ENCODE data around the gene ZBTB20.
A peak's percentile ranks its signal among the peaks of the same experiment; 100 is the strongest.

The ZBTB20 gene

DNA sequence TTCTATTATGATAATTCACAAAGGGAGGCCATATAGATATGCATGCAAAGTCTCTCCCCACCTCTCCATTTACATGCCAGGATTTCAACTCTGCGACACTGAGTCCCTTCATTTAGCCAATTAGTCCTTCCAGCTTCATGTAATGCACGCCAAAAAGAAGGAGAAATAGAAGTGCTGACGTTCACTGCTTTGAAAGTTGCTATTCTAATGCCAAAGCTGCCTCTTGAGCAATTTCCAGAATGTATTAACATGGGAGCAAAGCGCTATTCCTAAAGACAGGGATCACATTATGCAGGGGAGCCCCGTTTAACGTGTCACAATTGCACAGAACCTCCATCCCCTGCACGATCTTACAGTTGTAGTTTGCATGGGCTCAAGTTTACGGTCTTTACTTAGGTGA lies 722.8 kb downstream of the ZBTB20 start:
- POLR2A ChIA-PET (ENCODE audit: low non-redundant PET) = no interaction called here
- TF ChIP-seq, protein P1, sequence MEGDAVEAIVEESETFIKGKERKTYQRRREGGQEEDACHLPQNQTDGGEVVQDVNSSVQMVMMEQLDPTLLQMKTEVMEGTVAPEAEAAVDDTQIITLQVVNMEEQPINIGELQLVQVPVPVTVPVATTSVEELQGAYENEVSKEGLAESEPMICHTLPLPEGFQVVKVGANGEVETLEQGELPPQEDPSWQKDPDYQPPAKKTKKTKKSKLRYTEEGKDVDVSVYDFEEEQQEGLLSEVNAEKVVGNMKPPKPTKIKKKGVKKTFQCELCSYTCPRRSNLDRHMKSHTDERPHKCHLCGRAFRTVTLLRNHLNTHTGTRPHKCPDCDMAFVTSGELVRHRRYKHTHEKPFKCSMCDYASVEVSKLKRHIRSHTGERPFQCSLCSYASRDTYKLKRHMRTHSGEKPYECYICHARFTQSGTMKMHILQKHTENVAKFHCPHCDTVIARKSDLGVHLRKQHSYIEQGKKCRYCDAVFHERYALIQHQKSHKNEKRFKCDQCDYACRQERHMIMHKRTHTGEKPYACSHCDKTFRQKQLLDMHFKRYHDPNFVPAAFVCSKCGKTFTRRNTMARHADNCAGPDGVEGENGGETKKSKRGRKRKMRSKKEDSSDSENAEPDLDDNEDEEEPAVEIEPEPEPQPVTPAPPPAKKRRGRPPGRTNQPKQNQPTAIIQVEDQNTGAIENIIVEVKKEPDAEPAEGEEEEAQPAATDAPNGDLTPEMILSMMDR (conservative IDR thresholded peaks at IDR 0.05; ENCODE audit: low read depth) = no peak
- CTCF ChIA-PET = no interaction called here
- no peak for DNase-seq (ENCODE audit: low spot score)
- no peak overlapping the region for H3K27ac ChIP-seq

DNA sequence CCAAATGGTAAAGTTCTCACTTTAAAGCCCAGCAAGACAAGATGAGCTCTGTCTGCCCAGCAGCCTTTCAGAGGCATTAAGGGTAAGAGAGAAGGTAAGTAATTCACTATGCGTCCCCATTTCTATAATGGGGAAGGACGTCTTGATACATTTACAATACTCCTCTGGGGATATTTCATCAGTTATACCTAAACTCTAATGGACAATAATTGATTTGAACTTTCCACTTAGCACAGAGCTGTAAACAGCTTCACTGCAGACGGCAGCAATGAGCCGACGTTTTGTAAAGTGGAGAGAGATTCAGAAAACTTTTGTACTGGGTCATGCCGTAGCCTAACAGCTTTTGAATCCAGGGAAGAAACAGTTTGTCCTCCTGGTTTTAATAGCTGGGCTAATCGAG lies 725.9 kb downstream of the ZBTB20 start:
- DNase-seq (ENCODE audit: low spot score) = no peak
- ChIA-PET CTCF (interaction anchor here (0.6 kb wide), 1 partner anchor 200 kb away, joined by 3 read pairs; no protein-coding TSS in a partner anchor), POLR2A (ENCODE audit: low non-redundant PET) (no interaction called here)
- TF ChIP-seq, protein P1 (conservative IDR thresholded peaks at IDR 0.05; ENCODE audit: low read depth) = no peak
- H3K27ac ChIP-seq = no peak overlapping the region

DNA sequence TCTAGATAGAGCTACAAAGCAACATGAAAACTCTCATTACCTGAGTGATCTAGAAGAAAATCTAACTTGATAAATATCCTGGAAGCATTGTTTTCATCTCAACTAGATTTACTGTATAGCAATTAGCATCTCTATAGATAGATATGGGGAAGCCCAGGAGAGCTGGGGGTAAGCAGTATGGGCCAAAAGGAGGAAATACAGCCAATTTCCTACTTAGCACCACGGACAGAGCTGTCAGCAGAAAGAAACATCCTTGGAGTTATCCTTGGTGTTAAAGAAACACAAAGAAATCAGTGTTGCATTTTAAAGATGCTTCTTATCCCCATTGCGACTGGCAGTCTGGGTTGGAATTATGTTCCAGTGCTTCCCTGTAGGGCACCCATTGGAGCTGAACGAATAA lies 727.0 kb downstream of the ZBTB20 start:
- ChIA-PET CTCF (interaction anchor here (0.6 kb wide), 1 partner anchor 150 kb away, joined by 3 read pairs; no protein-coding TSS in a partner anchor), POLR2A (ENCODE audit: low non-redundant PET) (no interaction called here)
- H3K27ac ChIP-seq = no peak overlapping the region
- no peak for DNase-seq (ENCODE audit: low spot score)
- TF ChIP-seq, protein P1 (conservative IDR thresholded peaks at IDR 0.05; ENCODE audit: low read depth) = no peak

DNA sequence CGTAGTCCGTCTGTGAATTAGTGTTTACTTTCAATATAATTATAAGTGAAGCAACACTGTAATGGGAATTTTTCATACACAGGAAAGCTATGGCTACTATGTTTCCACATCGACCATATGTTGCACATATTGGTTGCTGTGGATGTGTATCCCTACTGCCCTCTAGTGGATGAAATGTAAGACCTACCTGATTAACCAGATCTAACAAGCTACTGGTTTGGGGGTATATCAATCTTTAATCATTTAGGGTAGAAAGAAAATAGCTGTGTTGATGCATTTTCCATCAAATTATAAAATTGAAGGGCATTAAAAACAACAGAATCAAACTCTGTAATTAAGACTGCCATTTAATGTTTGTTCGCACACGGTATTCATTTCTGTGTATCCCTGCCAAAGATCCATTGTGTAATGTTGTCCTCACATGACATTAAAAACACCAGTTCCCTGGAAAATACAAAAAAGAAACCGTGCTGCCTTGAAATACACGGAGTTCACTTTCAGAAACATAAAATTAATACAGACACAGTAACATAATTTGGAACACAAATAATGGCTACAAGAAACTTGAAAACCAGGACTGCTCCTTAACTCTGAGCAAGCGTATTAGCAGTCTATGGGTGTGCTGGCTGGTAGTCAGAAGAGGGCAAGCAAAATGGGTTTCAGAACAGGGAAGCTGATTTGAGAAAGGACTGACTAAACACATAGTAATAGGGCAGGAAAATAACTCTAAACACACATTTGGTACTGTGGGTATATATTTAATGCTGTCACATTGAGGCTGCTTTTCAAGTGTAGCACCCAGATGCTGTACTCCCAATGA lies 728.2 kb downstream of the ZBTB20 start:
- H3K27ac ChIP-seq = no peak overlapping the region
- CTCF ChIA-PET = interaction anchor here (0.5 to 1.6 kb wide), 19 partner anchors 9 to 1566 kb away, joined by 3 to 12 read pairs (median 4); no protein-coding TSS in a partner anchor

DNA sequence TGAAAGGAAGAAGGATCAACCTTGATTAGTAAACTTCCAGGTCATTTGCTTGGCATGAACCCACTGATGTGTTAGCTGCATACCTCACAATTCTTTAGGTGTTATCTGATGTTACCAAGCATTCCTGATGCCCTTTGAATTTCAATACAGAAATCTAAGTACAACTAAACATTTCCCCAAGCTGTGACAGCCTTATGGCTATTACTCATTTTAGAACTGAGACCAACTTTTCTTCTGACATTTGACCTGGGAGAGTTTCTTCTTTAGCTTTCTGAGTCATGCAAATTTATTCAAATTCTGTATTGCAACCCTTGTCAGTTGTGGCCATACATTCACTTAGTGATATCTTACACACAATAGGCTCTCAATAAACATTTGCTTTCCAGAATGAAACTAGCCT lies 729.0 kb downstream of the ZBTB20 start:
- H3K27ac ChIP-seq = no peak overlapping the region
- POLR2A ChIA-PET (ENCODE audit: low non-redundant PET) = interaction anchor here (0.7 kb wide), 1 partner anchor 82 kb away, joined by 7 read pairs; no protein-coding TSS in a partner anchor
- no peak for DNase-seq (ENCODE audit: low spot score)
- CTCF ChIA-PET = interaction anchor here (0.6 to 1.6 kb wide), 9 partner anchors 9 to 408 kb away, joined by 3 to 12 read pairs (median 5); no protein-coding TSS in a partner anchor
- TF ChIP-seq, protein P1 (conservative IDR thresholded peaks at IDR 0.05; ENCODE audit: low read depth) = no peak

More for the DNA sequence above, 728.2 kb downstream of the ZBTB20 start:
- TF ChIP-seq, protein P1 (conservative IDR thresholded peaks at IDR 0.05; ENCODE audit: low read depth) = peak; percentile 81
- peak; percentile 50 for DNase-seq (ENCODE audit: low spot score)
- POLR2A ChIA-PET (ENCODE audit: low non-redundant PET) = no interaction called here

DNA sequence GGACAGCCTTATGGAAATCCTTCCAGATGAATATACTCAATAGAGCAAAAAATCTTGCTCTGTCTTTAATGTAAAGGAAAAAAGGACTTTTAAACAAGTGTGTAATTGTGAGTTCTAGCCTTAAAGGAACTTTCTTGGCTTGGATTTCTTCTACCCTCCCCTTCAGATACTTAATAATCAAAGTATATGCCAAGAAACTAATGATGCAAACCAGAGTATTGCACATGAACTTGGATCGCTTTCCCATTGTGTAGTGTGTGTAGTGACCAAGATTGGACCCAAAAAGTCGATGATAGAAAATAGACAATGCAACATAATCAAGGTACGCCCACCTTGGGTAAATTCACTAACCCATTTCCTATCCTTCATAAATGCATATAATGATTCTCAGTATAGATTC lies 729.4 kb downstream of the ZBTB20 start:
- POLR2A ChIA-PET (ENCODE audit: low non-redundant PET) = interaction anchor here (0.7 kb wide), 1 partner anchor 82 kb away, joined by 7 read pairs; no protein-coding TSS in a partner anchor
- H3K27ac ChIP-seq = no peak overlapping the region
- no peak for DNase-seq (ENCODE audit: low spot score)
- TF ChIP-seq, protein P1 (conservative IDR thresholded peaks at IDR 0.05; ENCODE audit: low read depth) = no peak
- CTCF ChIA-PET = interaction anchor here (1.6 kb wide), 1 partner anchor 15 kb away, joined by 9 read pairs; no protein-coding TSS in a partner anchor

Measured in RWPE1 (cell line).